Nephron (organoid): Measurements from ENCODE around the gene HECTD3.
"Not testable (repeated sequence)": the region's sequence is repeated elsewhere in the genome, so short reads cannot be mapped to it uniquely, and the experiment has no call there.

ENCODE experiments used
- H3K27ac Mint-ChIP-seq, 3 experiments: 2 replicates each; pipeline ENCODE4 v1.8.0; 2020; ENCODE audit warnings: mixed read lengths in 3 of 3, mild to moderate bottlenecking in 2 of 3, moderate library complexity in 1 of 3
- H3K27me3 Mint-ChIP-seq: 2 replicates; pipeline ENCODE4 v1.8.0; 2021; ENCODE audit warnings: low read depth, mild to moderate bottlenecking, moderate library complexity, mixed read lengths
- H3K36me3 Mint-ChIP-seq: 2 replicates; pipeline ENCODE4 v1.8.0; 2020; ENCODE audit warnings: low read depth, mixed read lengths
- H3K4me1 Mint-ChIP-seq: 2 replicates; pipeline ENCODE4 v1.8.0; 2020; ENCODE audit warnings: mixed read lengths
- H3K4me3 Mint-ChIP-seq, 3 experiments: 2 replicates each; pipeline ENCODE4 v1.8.0; 2020; ENCODE audit warnings: mild to moderate bottlenecking in 3 of 3, mixed read lengths in 3 of 3, moderate library complexity in 2 of 3
- H3K9me3 Mint-ChIP-seq: 2 replicates; pipeline ENCODE4 v1.8.0; 2020; ENCODE audit warnings: mixed read lengths
- TF ChIP-seq, protein P1 (sequence below), 3 experiments: fragments of 200-600 bp; sonication (generic); IDR thresholded peaks; one replicate each; pipeline ENCODE4 v1.5.0; 2021; ENCODE audit warnings: antibody characterized with exemption in 3 of 3; ENCODE audit not compliant: unreplicated experiment in 3 of 3

HECTD3 gene

DNA sequence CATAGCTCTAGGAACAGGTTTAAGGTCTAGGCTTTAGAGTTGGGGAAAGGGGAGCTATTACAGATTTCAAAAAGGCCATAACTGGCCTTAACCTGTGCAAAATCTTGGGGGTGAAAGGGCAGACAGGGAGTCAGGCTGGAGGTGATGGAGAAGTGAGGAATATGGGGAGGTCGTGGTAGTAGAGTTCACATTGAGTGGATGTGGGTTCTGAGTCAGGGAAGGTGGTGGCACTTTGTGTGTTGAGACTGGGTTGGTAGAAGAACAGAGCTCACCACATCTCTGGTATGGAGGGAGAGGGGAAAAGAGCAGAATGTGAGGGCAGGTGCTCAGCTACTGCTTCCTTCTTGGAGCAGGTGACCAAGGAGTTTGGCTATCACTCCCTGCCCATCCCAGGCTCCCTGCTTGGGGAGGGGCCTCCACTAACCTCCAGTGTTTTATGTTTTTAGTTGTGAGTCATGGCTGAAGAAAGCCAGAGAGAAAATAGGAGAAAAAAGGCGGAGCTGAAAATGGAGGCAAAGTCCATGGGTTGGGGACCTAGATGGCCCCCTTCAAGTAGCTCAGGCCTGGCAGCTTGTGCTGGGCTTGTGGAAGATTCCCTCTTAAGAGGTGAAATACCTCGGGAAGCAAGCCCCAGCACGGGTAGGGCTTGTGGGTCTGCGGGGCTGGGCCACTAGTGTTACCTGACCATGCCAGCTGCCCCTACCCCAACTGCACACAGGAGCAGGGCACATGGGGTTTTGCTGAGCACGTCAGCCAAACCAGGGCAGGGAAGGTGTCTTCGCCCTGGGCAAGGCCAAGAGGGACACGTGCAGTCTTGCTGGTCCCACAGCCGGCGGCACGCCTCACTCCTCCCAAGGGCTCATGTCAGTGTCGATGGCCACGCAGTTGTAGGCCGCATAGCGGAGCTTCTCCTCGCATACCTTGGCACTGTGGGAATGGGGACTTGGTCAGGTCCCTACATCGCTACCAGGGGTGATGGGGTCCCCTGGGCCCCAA is 8.2 kb downstream of the HECTD3 start:
- no peaks in the 10 kb centered on the region for H3K9me3 Mint-ChIP-seq
- H3K4me3 Mint-ChIP-seq = no peak overlapping the region
- TF ChIP-seq, protein P1, sequence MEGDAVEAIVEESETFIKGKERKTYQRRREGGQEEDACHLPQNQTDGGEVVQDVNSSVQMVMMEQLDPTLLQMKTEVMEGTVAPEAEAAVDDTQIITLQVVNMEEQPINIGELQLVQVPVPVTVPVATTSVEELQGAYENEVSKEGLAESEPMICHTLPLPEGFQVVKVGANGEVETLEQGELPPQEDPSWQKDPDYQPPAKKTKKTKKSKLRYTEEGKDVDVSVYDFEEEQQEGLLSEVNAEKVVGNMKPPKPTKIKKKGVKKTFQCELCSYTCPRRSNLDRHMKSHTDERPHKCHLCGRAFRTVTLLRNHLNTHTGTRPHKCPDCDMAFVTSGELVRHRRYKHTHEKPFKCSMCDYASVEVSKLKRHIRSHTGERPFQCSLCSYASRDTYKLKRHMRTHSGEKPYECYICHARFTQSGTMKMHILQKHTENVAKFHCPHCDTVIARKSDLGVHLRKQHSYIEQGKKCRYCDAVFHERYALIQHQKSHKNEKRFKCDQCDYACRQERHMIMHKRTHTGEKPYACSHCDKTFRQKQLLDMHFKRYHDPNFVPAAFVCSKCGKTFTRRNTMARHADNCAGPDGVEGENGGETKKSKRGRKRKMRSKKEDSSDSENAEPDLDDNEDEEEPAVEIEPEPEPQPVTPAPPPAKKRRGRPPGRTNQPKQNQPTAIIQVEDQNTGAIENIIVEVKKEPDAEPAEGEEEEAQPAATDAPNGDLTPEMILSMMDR (IDR thresholded peaks at IDR 0.05; ENCODE audit: unreplicated experiment in 3 of 3) = no peak
- H3K27ac Mint-ChIP-seq = no peak overlapping the region
- H3K27me3 Mint-ChIP-seq = no peaks in the 10 kb centered on the region
- peaks cover 35% of the 10 kb centered on the region for H3K36me3 Mint-ChIP-seq
- H3K4me1 Mint-ChIP-seq = no peaks in the 10 kb centered on the region

DNA sequence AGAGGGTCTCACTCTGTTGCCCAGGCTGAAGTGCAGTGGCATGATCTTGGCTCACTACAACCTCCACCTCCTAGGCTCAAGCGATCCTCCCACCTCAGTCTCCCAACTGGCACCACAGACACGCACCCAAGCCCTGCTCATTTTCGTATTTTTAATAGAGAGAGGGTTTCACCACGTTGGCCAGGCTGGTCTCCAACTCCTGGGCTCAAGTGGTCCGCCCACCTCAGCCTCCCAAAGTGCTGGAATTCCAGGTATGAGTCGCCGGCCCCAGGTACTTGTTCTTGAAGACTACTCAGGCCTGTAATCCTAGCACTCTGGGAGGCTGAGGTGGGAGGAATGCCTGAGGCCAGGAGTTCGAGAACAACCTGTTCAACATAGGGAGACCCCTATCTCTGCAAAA is 9.5 kb downstream of the HECTD3 start:
- not testable (repeated sequence) for H3K4me3 Mint-ChIP-seq, H3K4me1 Mint-ChIP-seq, H3K27me3 Mint-ChIP-seq, H3K9me3 Mint-ChIP-seq, H3K27ac Mint-ChIP-seq
- peaks cover 24% of the 10 kb centered on the region for H3K36me3 Mint-ChIP-seq

DNA sequence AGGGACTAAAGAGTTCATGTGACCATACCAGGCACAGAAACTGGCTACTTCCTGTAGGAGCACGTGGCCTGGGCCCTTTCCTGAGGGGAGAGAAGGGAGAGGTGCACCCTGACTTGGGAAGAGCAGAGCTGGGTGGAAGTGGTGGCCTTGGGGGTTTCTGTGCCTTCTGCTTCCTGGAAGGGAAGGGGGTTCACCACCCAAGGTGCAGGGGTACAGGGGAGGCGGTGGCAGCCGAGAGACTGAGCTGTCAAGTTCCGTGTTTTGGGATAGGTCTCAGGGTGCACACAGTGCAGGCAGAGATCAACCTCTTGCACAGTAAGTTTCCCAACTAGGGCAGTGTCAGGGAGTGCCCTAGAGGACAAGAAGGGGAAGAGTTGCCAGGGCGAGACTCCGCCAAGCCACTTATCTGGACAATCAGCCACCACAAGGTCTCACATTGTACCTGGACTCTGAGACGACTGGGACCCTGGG is 10.1 kb downstream of the HECTD3 start:
- no peak overlapping the region for H3K4me3 Mint-ChIP-seq
- H3K27ac Mint-ChIP-seq = no peak overlapping the region
- peaks cover 22% of the 10 kb centered on the region for H3K36me3 Mint-ChIP-seq
- TF ChIP-seq, protein P1 (IDR thresholded peaks at IDR 0.05; ENCODE audit: unreplicated experiment in 3 of 3) = no peak
- no peaks in the 10 kb centered on the region for H3K4me1 Mint-ChIP-seq
- H3K27me3 Mint-ChIP-seq = no peaks in the 10 kb centered on the region
- no peaks in the 10 kb centered on the region for H3K9me3 Mint-ChIP-seq

DNA sequence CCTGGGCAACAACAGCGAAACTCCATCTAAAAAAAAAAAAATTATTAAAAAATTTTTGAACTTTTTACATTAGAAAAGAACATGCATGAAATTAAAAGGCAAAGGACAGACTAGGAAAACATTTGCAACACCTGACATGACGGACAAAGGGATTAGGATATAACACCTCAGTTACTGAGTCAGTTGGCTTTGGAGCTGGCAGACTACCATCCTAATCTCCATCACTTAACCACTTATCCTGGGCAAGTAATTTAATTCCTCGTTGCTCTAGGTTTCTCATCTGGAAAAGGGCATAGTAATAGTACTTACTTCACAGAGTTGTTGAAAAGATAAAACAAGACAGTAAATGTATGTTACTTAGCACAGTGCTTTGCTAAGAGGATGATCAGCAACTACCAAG is 11.9 kb downstream of the HECTD3 start:
- Mint-ChIP-seq H3K4me3 (no peak overlapping the region), H3K36me3 (peaks cover 10% of the 10 kb centered on the region), H3K4me1 (peaks cover 2% of the 10 kb centered on the region), H3K27me3 (no peaks in the 10 kb centered on the region), H3K27ac (no peak overlapping the region), H3K9me3 (no peaks in the 10 kb centered on the region)
- TF ChIP-seq, protein P1 (IDR thresholded peaks at IDR 0.05; ENCODE audit: unreplicated experiment in 3 of 3) = no peak

DNA sequence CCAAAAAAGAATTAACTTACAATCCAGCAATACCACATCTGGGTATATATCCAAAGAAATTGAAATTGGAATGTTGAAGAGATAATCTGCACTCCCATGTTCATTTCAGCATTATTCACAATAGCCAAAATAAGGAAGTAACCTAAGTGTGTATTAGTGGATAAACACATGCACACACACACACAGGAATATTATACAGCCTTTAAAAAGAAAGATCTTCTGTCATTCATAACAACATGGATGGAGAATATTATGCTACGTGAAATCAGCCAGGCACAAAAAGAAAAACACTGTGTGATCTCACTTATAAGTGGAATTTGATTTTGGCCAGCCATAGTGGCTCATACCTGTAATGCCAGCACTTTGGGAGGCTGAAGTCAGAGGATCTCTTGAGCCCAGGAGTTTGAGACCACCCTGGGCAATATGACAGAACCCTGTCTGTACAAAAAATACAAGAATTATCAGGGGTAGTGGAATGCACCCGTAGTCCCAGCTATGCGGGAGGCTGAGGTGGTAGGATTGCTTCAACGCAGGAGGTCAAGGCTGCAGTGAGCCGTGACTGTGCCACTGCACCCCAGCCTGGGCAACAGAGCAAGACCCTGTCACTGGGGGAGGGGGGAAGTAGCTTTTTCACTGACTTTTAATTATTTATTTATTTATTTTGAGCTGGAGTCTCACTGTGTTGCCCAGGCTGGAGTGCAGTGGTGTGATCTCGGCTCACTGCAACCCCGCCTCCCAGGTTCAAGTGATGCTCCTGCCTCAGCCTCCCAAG is 15.5 kb downstream of the HECTD3 start:
- H3K36me3 Mint-ChIP-seq = no peaks in the 10 kb centered on the region
- H3K27me3 Mint-ChIP-seq = peaks cover 3% of the 10 kb centered on the region
- TF ChIP-seq, protein P1 (IDR thresholded peaks at IDR 0.05; ENCODE audit: unreplicated experiment in 3 of 3) = no peak
- H3K4me3 Mint-ChIP-seq = no peak overlapping the region
- peak overlapping the region in 1 of 3 experiments; percentile 88 for H3K27ac Mint-ChIP-seq
- no peaks in the 10 kb centered on the region for H3K9me3 Mint-ChIP-seq
- H3K4me1 Mint-ChIP-seq = peaks cover 14% of the 10 kb centered on the region

DNA sequence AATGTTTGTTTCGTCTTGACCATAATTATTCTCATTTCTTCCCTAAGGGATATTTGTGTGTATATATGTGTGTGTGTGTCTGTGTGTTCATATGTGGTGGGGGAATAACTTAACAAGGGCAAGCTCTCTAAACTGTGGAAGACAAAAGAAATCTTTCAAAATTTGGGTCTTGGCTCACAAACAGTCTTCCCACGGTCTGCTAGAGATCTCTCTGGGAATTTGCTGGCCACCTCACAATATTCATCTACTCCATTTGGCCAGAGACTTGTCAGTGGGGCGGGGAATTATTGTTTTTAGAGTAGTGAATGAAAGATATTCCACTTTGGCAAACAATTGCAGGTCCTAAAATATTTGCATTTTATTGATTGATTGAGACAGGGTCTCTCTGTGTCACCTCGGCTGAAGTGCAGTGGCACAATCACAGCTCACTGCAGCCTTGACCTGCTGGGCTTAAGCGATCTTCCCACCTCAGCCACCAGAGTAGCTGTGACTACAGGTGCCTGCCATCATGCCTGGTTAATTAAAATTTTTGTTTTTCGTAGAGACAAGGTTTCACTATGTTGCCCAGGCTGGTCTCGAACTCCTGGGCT is 16.7 kb downstream of the HECTD3 start:
- Mint-ChIP-seq H3K27me3 (peaks cover 3% of the 10 kb centered on the region), H3K27ac (peak overlapping the region in 2 of 3 experiments; percentile 61 to 88), H3K9me3 (no peaks in the 10 kb centered on the region), H3K4me3 (peak overlapping the region in 1 of 3 experiments; percentile 10), H3K36me3 (no peaks in the 10 kb centered on the region), H3K4me1 (peaks cover 14% of the 10 kb centered on the region)
- TF ChIP-seq, protein P1 (IDR thresholded peaks at IDR 0.05; ENCODE audit: unreplicated experiment in 3 of 3) = no peak
